Endothelial cell of umbilical vein (primary cell): ENCODE measurements around the gene KCTD19.

Experiments used
- CTCF ChIP-seq, 2 donors: IDR thresholded peaks; 1 replicate in 1 of 2; 2 replicates in 1 of 2; pipeline ENCODE4 v1.5.1; 2011; ENCODE audit warnings: low read length in 2 of 2, mild to moderate bottlenecking in 2 of 2, moderate library complexity in 2 of 2, control low read depth in 1 of 2, inconsistent platforms in 1 of 2, low read depth in 1 of 2; ENCODE audit not compliant: insufficient read depth in 1 of 2; ENCODE audit errors: extremely low read depth in 1 of 2
- EZH2 ChIP-seq: IDR thresholded peaks from 2 replicates; pipeline ENCODE4 v1.6.1; 2012; ENCODE audit warnings: borderline replicate concordance, low read depth, mild to moderate bottlenecking, moderate library complexity, low read length, inconsistent platforms; ENCODE audit not compliant: severe bottlenecking
- FOS ChIP-seq: IDR thresholded peaks from 2 replicates; pipeline ENCODE4 v1.6.1; 2011; ENCODE audit warnings: mild to moderate bottlenecking, low read length, moderate library complexity, borderline replicate concordance; ENCODE audit not compliant: insufficient read depth
- POLR2A ChIP-seq: IDR thresholded peaks from 2 replicates; pipeline ENCODE4 v1.6.1; 2012; ENCODE audit warnings: low read depth, mild to moderate bottlenecking, control low read depth, low read length
- POLR2AphosphoS5 ChIP-seq: IDR thresholded peaks from 2 replicates; pipeline ENCODE4 v1.6.1; 2012; ENCODE audit warnings: low read depth, mild to moderate bottlenecking, control low read depth, low read length, moderate library complexity; ENCODE audit not compliant: insufficient read depth
- TF ChIP-seq, protein P1 (sequence below): IDR thresholded peaks from 2 replicates; pipeline ENCODE4 v1.6.1; 2011; ENCODE audit not compliant: insufficient read depth, insufficient read length

DNA sequence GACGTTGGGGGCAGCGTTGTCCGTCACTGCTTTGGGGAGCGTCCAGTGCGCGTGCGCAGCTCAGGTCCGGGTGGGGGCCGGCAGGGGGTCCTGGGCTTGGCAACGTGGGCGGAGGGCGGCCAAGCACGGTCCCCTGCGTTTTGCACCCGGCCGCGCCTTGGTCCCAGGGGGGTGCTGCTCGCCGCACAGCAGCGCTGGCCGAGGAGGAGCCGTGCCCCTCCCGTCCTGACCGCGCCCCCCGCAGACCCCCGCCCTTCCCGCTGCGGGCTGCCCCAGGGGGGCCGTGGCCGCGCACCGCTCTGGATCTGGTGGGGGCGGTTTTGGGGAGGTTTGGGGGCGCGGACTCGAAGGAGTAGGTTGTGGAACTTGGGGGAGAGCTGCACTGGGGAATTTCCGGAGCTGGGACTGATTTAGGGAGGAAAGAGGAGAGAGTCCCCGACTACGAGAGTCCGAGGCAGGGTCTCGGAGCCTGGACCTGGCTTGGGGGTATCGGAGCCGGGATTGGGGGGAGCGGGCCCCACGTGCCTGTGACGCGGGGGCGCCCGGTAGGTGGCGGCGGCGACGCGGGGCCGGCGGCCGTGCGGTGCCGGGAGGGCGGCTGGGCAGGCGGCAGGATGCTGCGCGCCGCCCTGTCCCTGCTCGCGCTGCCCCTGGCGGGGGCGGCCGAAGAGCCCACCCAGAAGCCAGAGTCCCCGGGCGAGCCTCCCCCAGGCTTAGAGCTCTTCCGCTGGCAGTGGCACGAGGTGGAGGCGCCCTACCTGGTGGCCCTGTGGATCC, 78.0 kb downstream of the KCTD19 start, which contains the start of gene SLC9A5:
- TF ChIP-seq POLR2A (no peak), CTCF (IDR thresholded peaks at IDR 0.05; ENCODE audit: extremely low read depth in 1 of 2, insufficient read depth in 1 of 2, low read depth in 1 of 2, low read length in 2 of 2) (peak; percentile 4 to 14), FOS (no peak), EZH2 (no peak), POLR2AphosphoS5 (no peak)
- TF ChIP-seq, protein P1, sequence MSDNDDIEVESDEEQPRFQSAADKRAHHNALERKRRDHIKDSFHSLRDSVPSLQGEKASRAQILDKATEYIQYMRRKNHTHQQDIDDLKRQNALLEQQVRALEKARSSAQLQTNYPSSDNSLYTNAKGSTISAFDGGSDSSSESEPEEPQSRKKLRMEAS: peak; percentile 23
